GM12873 (cell line): Measurements from ENCODE around the gene OR51M1.

Experiments
- TF ChIP-seq, protein P1 (sequence below): IDR thresholded peaks from 2 replicates; pipeline ENCODE4 v1.5.1; 2012; ENCODE audit warnings: low read depth, mild to moderate bottlenecking, moderate library complexity, low read length, control low read depth; ENCODE audit not compliant: insufficient read depth; ENCODE audit errors: missing control alignments

The OR51M1 gene

DNA sequence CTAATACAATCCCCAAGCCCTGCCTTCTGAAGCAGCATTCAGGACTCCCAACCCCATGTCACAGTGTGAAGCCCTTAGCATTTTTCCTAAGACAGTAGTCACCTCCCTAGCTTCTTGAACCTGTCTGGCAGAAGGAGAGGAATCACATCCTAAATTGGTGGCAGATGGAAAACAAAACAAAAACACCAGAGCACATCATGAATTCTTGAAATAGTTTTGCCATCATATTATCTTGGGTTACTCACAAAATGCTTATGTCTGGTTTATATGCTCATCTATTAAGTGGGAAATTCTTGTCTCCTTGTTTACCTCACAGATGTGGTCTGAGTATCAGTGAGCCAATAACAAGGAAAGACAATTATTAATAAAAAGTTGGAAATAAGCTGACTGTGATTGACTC is 15.3 kb downstream of the OR51M1 start:
- TF ChIP-seq, protein P1, sequence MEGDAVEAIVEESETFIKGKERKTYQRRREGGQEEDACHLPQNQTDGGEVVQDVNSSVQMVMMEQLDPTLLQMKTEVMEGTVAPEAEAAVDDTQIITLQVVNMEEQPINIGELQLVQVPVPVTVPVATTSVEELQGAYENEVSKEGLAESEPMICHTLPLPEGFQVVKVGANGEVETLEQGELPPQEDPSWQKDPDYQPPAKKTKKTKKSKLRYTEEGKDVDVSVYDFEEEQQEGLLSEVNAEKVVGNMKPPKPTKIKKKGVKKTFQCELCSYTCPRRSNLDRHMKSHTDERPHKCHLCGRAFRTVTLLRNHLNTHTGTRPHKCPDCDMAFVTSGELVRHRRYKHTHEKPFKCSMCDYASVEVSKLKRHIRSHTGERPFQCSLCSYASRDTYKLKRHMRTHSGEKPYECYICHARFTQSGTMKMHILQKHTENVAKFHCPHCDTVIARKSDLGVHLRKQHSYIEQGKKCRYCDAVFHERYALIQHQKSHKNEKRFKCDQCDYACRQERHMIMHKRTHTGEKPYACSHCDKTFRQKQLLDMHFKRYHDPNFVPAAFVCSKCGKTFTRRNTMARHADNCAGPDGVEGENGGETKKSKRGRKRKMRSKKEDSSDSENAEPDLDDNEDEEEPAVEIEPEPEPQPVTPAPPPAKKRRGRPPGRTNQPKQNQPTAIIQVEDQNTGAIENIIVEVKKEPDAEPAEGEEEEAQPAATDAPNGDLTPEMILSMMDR = no peak

DNA sequence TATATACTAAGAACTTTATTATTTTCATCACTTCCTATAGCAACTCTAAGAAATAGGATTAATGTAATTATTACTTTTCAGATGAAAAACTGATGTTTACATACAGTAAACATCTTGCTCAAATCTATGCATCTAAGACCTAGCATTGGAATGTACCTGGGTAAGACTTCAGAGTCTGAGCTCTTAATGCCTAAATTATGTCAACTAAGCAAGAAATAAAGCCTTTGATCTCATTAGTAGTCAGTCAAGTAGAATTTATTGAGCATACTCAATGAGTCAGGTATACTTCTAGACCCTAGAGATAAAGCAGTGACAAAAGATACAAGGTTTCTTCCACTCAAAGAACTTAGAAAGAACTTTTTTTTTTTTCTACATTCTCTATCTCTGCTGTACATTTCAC is 21.6 kb downstream of the OR51M1 start:
- TF ChIP-seq, protein P1 = no peak

DNA sequence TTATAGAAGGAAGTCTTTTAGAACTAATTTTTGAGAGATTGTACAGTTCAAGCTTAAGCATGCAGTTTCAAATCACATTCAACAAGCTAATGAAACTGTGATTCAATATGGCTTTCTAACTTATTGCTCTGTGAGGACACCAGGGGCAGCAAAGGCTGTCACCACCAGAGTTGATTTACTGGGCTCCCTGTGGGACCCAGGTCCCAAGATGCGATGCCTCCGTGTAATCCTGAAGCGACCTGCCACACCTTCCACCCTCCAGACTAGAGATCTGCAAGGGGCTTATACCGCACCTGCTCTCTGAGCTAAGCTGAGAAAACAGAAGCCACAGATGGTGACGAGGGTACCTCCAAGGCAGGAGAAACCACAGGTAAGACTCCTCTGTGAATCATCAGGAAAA is 37.4 kb downstream of the OR51M1 start:
- TF ChIP-seq, protein P1 = no peak

DNA sequence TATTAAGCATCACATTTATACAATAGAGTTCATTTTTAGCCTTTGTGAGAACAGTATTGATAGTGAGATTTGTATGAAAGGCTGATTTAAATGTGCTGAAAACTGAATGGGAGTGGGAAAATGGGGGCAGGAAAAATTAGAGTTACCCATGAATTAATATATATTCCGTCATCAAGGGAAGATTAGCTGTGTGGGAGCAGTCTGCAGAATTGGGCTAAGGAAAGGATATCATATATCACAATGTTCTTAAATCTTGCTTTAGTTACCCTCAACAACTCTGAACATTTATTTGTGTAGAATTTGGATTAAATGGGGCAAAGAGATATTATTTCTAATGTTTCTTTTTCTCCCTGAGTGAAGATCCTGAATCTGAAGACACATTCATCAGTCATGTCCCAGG is 38.2 kb downstream of the OR51M1 start, which contains the start of gene OR51Q1:
TSS of gene OR51Q1 (plus strand) at position 301 of the 400 bp plus-strand sequence. CDS start at position 391, 90 bp downstream.
- TF ChIP-seq, protein P1 = no peak

DNA sequence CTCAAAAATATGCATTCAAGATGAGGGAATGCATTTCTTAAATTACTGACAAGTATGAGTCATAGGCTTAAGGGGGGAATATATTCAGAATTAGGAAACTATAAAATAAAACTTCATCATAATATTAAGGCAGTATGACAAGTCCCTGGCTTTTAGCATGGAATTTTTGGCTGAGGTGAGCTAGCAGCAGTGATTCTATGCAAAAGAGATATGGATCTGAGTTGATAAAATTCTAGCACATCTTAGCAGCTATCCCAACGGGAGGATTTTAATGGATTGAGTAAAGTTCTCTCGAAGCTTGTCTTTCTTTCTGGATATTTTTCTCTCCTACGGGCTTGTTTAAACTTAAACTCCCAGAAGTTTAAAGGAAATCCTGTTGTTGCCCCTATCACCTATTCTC is 39.5 kb downstream of the OR51M1 start:
- TF ChIP-seq, protein P1 = no peak

DNA sequence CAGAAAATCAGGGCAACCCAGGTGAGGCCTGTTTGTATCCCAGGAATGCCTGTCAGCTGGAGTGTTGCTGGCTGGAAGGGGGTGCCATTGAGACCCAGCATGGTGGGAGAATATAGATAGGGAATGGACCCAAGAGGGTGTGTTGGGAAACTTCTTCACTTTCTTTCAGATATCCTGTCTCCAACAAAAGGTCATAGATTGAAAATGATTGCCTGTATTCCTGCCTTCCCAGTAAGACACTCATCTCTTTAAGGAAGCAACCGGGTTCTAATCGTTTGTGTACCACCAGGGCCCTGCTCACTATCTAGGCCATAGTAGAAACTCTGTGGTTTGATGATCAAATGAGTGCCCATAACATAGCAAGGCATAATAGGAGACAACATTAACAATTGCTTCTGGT is 57.8 kb downstream of the OR51M1 start, which contains the start of gene OR51I1:
TSS of gene OR51I1 (minus strand) at position 101 of the 400 bp plus-strand sequence. CDS start at position 101, 0 bp downstream.
- TF ChIP-seq, protein P1 = no peak
